GM18951 (cell line): ENCODE measurements around the gene SCNM1.
"Not testable (repeated sequence)": the region's sequence is repeated elsewhere in the genome, so short reads cannot be mapped to it uniquely, and the experiment has no call there.

Experiments
- POLR2A ChIP-seq: IDR thresholded peaks from 4 replicates; pipeline ENCODE4 v1.6.1; 2011; ENCODE audit warnings: mild to moderate bottlenecking; ENCODE audit not compliant: insufficient read length, insufficient read depth; ENCODE audit errors: extremely low read depth
- in situ Hi-C: fragments of 300-500 bp; cut with MboI; formaldehyde crosslinking; loops from one replicate; pipeline ENCODE4 v1.12.0; 2022; ENCODE audit warnings: low sequenced_read_pairs, mixed read lengths, inconsistent platforms; ENCODE audit not compliant: unreplicated experiment

SCNM1 gene

DNA sequence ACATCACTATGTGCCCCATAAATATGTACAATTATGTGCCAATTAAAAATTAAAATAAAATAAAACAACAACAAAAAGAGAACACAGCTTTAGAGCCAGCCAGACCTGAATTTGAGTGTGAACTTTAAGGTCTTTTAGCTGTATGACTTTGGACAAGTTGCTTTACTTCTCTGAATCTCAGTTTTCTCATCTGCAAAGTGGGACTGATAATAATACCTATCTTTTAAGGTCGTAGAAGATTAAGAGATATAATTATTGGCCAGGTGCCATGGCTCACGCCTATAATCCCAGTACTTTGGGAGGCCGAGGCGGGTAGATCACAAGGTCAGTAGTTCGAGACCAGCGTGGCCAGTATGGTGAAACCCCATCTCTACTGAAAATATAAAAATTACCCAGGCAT, 27.4 kb downstream of the SCNM1 start:
- in situ Hi-C loops, result no loop called here
- TF ChIP-seq POLR2A, result no peak

DNA sequence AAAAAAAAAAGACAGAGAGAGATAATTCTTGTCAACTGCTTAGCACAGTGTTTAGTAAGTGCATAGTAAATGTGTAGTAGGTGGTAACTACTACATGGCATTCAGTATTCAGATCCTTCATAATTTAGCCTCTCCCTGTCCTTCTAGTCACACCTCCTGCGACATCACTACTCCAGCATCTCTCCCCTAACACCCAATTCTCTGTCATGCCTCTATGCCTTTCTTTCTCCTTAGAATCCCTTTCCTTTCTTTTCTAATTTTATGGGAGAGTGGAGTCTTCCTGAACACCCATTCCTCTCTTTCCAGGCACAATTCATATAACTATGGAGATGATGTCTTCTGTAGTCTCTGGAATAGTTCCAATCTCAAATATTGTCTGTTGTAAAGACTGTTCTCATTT, 27.9 kb downstream of the SCNM1 start:
- in situ Hi-C loops, result no loop called here

DNA sequence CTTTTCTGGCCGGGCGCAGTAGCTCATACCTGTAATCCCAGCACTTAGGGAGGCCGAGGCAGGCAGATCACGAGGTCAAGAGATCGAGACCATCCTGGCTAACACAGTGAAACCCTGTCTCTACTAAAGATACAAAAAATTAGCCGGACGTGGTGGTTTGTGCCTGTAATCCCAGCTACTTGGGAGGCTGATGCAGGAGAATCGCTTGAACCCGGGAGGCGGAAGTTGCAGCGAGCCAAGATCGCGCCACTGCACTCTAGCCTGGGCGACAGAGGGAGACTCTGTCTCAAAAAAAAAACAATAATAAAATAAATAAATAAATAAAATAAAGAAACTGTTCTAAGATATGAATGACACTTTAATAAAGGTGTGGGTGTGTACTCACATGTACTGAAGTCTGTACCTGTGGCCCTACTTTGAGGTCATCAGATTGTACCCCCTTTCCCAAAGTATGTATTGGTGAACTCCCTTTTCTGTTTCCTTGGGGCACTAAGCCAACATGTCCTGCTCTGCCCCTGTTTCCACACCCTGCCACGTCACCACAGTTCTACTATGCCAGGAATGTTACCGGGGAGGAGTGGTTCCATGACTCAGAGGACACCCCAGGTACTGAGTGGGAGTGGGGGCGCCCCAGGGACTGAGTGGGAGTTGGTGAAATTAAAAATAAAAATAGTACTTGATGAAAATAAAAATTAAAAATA, 29.1 kb downstream of the SCNM1 start:
- in situ Hi-C loops, result not testable (repeated sequence)

More for the DNA sequence above, 27.9 kb downstream of the SCNM1 start:
- TF ChIP-seq POLR2A, result no peak

DNA sequence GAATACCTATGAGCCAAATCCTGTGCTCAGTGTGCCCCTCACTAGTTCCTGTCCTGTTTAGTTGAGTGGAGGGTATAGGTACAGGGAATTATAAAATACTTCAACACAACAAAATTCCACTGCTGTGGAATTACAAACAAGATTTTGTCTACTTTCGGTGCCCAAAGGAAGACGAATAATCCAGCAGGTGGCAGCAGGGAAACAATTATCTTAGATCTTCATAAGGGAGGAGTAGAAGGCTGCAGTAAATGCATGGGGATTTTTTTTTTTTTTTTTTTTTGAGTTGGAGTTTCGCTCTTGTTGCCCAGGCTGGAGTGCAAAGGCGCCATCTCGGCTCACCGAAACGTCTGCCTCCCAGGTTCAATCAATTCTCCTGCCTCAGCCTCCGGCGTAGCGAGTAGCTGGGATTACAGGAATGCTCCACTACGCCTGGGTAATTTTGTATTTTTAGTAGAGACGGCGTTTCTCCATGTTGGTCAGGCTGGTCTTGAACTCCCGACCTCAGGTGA, 30.4 kb downstream of the SCNM1 start:
- in situ Hi-C loops, result no loop called here
- TF ChIP-seq POLR2A, result no peak

DNA sequence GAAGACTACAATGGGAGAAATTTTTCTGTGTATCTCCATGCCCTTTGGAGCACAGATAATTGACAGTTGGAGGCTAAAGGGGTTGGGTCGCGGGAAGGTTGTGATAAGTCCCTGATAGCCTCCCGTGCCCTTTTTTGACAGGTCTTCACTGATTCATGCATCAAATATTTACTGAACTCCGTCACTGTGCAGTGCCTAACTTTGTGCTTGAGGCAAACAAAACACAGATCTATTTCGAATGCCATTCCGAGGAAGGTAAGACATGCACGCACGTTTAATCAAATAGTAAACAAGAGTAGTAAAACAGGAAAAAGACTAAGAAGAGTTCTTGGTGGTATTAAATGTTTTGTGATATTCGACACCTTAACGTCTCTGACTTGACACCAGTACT, 31.9 kb downstream of the SCNM1 start:
- no peak for TF ChIP-seq POLR2A
- in situ Hi-C loops, result no loop called here

DNA sequence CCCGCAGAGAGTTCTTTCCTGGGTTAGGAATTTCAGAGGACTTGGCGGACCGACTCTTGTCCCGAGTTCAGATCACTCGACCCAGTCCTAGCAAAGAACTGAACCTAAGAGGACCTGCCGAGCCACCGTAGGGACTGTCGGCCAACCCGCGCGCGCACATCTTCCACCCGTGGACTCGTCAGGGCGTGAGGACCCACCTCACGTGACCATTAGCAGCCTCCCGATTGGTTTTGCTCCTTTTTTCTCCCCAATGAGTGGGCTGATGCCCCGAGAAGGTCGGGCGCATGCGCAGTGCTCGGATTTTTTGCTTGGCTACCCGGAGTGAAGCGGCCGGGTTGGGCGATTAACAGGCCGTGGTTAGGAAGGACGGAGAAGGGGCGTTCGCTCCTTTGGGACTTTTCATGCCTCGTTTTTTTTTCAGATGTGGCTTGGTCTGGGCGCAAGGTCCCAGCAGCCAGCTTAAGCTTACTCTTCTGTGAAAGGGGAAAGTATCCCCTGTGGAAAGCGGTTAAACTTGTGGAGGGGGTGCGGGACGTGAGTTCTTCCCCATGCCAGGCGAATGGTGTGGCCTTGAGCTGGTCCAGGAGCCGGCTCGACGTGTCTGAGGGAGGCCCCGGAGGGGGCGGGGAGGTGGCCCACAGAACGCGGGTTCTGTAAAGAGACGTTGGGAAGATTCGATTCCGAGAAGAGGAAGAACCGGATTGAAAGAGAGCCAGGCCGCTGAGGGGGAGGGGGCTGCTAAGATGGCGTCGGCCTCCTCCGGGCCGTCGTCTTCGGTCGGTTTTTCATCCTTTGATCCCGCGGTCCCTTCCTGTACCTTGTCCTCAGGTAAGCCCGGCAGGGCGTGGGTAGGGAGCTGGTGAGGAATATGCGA, 32.5 kb downstream of the SCNM1 start, which contains the start of gene PIP5K1A:
TSS of gene PIP5K1A (plus strand) at position 299 of the 874 bp plus-strand sequence. CDS start at position 744, 445 bp downstream.
- in situ Hi-C loops, result no loop called here
- TF ChIP-seq POLR2A, result peak; percentile 65

DNA sequence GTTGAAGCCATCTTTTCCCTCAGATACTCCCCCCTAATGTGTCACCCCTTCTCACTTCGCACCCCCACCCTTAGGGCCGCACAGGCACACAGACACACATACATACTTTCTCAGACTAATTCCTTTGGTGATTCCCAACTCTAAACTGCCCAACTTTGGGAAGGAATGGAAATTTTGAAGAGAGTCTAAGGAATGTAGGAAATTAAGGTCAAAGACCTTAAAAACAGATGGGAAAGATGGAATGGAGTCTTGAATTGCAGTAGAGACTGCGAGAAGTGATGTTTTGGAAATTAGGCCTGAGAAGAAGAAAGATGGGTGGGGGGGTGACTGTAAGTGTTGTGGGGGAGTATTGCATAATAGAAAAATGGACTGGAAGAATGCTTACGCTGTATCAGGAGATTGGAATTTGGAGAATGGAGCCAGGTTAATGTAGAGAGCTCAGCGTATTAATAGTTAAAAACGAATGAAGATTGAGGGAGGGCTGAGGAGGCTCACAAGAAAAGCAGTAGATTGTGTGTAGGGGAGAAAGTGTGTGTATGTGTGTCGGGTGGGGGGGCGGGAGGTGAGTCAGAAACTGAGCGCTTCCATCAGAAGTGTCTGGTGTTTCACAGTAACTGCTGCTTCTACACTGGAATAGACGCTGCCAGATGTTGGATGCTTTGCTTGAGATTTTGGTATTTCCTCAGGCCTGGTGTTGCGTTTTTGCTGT, 34.1 kb downstream of the SCNM1 start:
- no peak for TF ChIP-seq POLR2A
- in situ Hi-C loops, result no loop called here

DNA sequence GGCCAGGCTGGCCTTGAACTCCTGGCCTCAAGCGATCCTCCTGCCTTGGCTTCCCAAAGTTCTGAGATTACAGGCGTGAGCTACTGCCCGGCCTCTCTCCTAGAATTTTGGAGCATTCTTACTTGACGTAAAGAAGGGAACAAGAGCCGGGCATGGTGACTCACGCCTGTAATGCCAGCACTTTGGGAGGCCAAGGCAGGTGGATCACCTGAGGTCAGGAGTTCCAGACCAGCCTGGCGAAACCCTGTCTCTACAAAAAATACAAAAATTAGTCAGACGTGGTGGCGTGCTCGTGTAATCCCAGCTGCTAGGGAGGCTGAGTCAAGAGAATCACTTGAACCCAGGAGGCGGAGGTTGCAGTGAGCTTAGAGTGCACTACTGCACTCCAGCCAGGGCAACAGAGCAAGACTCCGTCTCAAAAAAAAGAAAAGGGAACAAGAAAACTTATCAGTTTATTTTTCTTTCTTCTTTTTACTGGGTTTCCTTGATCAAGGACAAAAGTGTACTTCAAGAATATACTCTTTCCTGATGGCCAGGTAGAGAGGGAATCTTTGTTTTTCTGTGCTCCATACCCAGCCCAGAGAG, 39.5 kb downstream of the SCNM1 start:
- in situ Hi-C loops, result not testable (repeated sequence)

DNA sequence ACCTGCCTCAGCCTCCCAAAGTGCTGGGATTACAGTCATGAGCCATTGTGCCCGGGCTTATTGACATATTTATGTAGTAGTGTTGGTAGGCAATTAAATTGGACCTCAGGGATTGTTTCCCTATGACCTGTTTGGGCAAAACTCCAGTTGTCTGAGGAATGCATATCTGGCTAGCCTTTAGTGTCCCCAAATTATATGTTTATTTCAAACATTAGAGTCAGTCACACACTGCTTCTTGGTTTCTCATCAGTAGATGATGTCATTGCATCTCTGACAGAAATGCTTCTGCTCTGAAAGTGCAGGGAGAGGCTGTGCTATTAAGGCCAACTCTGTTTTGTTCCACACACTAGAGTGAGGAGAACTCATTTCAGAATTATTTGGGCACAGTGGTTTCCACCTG, 44.9 kb downstream of the SCNM1 start:
- in situ Hi-C loops, result no loop called here
- no peak for TF ChIP-seq POLR2A

GRCh38 chr1:151211972-151212705, 46.2 kb downstream of the SCNM1 start:
- in situ Hi-C loops, result no loop called here
- TF ChIP-seq POLR2A, result no peak

DNA sequence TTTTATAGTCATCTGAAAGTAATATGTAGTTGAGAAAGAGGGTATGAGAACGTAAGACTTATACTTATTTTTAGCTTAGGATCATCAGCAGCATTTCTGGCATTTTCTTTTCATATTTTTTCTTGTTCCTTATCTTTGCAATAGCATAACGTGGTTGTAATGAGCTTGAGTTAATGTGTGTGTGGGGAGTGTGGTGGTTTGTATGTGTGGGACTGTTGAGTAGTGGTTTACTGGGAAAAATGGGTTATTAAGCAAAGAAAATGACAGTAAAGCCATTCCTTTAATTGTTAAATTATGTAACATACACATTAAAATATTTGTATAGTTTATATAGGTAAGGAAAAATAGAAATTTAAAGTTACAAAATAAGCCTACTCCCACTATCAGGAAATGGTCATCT, 47.6 kb downstream of the SCNM1 start:
- in situ Hi-C loops, result no loop called here
- TF ChIP-seq POLR2A, result no peak
